ENCODE measurements around the gene SMIM33.
"Not testable (repeated sequence)": the region's sequence is repeated elsewhere in the genome, so short reads cannot be mapped to it uniquely, and the experiment has no call there.

Gene SMIM33

DNA sequence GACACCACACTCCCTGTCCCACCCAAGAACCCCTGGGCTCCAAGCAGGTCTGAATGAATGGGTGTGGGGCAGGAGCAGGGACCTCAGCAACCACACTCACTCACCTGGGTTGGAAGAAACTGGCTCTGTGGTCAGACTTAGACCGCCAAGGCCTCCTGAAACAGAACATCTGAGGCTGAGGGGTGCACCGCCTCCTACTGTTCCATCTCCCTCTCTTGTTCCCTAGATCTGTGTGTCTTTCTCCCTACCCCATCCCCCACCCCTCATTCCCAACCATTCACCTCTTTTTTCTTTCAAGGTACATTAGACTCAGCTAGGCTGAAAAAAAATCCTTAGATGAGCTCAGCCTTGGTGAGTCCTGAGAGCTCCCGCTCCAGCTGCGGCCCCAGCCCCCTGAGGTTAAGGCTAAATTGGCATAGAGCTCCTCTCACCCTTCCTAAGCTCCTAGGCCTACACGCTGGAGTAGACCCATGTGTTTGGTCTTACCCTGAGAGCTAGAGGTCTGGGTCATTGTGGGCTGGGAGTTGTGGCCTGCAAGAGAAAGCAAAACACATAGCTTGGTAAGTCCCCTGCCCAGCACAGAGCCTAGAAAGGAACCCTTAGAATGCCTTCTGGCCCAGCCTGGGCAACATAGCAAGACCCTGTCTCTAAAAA, 13.0 kb upstream of the SMIM33 start:
- DNase-seq = no peak

DNA sequence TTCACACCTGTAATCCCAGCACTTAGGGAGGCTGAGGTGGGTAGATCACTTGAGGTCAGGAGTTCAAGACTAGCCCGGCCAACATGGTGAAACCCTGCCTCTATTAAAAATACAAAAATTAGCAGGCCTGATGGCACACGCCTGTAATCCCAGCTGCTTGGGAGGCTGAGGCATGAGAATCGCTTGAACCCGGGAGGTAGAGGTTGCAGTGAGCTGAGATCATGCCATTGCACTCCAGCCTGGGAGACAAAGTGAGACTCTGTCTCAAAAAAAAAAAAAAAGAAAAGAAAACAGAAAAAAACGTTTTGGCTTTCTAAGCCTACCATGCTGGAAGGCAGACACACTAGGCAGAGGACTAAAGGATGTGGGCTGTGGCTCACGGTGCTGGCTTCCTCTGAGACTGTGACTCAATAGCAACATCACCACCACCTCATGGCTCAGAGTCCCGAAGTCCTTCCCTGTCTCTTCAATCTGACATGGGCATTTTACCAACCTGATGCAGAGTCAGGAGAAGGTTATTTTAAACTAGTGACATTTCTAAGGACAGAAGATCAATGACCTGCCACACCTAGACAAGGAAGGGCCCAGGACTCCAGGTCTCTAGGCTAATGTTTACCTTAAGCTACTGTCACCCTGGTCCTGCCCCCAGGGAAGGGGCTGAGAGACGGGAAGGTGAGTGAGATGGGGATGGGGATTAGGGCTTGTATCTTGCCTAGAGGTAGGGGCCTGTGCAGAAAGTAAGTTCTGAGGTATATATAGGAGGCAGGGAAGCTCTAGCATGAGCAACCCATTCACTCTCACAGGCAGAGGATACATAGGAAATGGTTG, 12.0 kb upstream of the SMIM33 start:
- peak; percentile 88 for DNase-seq

DNA sequence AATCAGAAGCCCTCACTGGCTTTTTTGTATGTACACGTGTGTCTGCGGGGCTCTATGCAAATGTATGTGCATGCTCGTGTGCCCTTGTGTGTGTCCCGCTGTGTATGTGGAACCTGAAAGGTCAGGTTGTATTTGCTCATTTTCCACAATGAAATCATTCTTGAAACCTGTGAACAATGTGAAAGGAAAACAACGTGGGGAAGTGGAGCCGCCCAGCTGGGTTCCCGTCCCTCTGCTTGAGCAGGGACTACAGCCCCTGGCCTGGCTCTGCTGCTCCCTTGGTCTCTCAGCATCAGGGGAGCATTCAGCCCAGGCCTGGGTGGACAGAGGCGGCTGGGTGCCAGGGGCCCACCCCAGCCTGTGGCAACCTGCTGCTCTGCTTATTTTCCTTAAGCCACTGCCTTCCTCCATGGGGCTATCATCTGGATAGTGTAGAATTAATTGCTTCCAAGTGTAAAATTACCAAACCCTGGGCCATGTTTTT, 11.3 kb upstream of the SMIM33 start:
- DNase-seq = no peak

DNA sequence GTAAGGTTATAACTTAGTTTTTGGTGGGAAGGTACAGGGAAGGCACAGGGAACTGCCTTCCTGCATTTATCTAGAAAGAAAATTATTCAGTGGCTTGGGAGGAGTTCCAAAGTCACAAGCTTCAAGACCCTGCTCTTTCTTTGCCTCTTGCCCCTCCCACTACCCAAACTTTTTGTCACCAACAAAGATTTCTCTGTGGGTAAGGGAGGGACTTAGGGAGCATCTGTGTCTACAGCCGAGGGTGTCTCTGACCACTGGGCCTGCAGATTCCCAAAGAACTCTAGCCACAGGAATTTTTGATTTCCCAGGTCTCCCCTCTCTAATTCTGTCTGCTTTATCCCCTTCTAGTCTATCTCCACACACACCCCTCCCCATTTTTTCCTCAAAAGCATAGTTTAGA, 10.3 kb upstream of the SMIM33 start:
- no peak for DNase-seq

DNA sequence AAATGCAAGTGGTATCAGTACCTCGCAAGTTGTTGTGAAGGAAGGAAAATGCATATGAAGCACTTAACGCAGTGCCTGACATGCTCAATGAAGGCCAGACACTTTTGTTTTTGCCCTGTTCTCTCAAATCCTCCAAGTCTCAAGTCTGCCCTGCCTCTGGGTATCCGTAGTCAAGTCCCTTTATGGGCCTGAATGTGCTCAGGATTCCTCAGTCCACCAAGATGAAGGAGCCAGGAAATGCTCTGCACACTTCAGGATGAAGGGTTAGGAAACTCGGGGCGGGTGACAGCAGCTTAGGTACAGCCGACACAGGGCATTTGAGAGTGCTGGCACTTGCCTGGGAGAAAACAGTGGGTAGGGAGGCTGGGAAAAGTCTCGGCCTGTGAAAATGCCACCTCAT, 9.6 kb upstream of the SMIM33 start:
- DNase-seq = no peak

DNA sequence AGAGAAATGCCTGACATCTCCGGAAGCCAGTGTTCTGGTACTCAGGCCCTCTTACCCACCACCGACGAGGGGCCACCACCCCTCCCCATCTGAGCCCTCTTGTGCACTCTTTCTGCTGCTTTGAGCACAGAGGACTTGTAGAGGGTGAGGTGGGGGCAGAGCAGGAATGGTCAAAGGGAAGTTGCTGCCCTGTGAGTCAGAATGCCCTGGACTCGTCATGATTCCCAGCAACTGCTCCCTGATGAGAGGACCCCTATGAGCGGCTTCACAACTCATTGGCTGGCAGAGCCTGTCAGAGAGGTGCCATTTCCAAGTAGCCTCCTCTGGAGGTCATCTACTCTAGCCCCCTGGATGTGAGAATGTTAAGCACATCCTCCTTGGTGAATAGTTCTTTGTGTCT, 9.1 kb upstream of the SMIM33 start:
- DNase-seq = peak; percentile 60

DNA sequence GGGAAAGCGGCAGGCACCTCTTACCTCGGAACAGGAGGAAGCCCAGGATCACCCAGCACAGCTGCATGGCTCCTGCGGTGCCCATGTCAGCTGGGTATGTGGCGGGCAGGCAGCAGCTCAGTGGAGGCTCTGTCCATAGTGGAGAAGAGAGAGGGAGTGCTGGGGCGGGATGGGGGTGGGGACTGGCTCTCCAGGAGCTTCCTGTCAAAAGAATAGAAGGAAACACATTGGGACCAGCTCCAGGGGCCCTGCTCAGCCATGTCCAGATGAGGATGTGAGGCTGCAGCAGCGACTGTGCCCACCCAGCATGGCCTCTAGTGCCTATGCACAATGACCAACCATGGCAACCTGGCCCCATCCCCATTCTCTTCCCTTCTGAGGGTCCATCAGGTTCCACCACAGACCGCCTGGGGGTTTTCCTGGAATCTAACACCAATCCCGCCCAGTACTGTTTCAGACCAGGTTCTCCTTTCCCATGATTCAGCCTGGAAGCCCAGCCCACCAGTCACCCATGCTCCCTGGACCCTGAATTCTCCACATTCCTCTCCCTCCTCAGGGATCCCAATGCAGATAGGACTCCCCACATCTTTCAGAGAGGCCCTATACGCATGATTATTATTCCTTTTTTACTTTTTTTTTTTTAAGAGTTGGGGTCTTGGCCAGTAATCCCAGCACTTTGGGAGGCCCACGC, 8.1 kb upstream of the SMIM33 start, which contains the start of gene ECSCR:
ECSCR (minus strand) TSS at position 158 of the 691 bp plus-strand sequence; CDS start at position 85, 73 bp downstream.
- no peak for DNase-seq

DNA sequence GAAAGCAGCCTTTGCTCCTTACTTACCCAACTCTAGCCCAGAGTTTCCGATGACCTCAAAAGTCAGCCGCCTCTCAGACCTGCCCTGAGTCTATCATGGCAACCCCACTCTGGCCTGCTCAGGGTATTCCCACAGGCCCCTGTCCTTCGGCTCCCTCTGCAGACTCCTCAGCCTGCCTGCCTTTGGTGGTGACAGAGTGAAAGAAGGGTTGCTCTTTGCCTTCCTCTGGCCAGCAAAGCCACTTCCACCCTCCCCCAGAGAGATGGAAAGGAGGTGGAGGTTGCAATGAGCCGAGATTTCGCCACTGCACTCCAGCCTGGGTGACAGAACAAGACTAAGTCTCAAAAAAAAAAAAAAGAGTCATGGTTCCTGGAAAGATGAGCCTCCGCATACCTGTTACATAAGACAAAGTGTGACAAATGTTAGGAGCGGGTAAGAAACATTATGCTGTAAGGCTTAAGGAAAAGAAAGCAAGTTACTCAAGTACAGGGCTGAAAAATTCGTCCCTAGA, 2.3 kb upstream of the SMIM33 start:
- DNase-seq = no peak

DNA sequence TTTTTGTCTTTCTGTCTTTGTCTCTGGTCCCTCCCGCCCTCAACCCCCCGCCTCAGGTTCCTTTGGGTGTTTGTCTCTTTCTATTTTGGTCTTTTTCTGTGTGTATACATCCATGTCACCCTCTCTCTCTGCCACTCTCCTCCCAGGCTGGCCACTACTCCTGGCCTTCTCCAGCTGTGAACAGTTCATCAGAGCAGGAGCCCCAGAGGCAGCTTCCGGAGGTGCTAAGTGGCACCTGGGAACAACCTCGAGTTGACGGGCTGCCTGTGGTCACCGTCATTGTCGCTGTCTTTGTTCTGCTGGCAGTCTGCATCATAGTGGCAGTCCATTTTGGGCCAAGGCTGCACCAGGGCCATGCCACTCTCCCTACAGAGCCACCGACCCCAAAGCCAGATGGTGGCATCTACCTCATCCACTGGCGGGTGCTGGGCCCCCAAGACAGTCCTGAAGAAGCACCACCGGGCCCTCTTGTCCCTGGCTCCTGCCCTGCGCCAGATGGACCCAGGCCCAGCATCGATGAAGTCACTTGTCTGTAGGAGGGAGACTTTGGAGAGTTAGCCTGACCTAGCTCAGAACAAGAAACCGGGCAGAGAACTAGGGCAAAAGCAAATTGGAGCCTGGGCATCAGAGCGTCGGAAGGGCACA, 1.7 kb downstream of the SMIM33 start:
- no peak for DNase-seq

DNA sequence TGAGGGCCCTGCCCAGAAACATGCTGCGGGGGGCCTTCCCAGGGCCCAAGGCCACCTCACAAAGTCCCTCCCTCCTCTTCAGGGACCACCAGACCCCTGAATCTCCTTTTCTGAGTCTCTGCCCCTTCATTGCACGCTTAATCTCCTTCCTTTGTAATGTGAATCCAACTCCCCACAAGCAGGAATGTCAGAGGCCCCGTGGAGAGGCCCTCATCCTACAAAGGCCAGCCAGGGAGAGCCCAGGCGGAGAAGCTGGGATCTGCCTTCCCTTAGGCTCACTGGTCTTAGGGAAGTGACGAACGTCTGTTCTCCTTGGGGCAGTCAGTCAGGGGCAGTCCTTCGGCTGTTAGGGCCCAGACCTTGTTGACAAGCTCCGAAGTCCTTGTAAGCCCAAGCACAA, 2.3 kb downstream of the SMIM33 start:
- DNase-seq = no peak

DNA sequence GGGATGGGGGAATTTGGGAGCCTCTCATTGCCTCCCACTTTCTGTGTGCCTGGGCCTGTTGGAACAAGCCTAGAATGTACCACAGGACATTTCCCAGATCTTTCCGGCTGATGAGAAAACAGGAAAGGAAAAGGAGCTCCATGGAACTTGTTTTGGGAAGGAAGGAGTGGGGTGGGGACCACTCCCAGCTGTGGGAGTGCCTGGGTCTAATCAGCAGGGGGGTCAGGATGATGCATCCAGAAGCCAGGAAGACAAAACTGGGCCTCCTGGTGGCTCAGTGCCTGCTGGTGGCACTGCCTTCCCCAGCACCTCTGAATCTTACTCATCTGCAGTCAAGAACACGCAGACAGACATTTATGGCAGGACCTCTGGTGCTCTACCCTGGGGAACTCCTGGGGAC, 2.8 kb downstream of the SMIM33 start:
- DNase-seq = no peak

DNA sequence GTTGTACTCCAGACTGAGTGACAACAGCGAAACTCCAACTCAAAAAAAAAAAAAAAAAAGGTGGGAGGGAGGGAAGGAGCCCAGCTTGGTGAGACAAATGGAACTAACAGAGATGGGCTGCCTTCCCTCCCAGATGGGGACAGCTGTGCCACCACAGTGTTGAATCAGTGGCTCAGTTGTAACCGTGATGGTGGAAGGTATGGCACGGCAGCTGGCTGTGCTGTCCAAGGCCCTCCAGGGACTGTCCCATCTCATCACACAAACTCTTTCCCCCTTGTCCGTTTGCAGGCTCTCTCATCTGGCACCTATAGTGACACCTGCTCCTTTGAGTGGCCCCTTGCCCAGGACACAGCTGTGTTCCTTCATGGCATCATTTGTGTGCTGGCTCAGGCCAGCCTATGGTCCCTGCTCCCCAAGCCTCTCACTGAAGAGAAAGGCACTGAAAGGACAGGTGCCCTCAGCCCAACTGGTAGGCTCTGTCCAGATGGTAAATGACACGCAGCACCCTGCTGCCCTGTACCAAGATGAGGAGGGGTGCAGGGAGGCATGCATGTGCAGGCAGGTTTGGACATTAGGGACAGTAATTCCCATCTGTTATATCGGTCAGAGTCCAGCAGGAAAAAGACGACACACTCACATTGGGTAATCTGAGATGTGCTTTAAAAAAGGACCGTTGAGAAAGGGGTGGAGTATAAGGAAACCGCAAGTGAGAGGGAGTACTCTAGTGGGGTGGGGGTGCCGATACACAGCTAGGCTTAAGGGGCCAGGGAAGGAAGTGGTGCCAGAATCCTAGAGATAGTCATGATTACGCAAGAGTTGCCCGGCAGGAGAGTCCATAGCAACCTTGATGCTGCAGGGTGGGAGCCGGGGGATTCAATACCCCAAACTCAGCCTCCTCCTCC, 4.3 kb downstream of the SMIM33 start:
- peak; percentile 81 for DNase-seq

DNA sequence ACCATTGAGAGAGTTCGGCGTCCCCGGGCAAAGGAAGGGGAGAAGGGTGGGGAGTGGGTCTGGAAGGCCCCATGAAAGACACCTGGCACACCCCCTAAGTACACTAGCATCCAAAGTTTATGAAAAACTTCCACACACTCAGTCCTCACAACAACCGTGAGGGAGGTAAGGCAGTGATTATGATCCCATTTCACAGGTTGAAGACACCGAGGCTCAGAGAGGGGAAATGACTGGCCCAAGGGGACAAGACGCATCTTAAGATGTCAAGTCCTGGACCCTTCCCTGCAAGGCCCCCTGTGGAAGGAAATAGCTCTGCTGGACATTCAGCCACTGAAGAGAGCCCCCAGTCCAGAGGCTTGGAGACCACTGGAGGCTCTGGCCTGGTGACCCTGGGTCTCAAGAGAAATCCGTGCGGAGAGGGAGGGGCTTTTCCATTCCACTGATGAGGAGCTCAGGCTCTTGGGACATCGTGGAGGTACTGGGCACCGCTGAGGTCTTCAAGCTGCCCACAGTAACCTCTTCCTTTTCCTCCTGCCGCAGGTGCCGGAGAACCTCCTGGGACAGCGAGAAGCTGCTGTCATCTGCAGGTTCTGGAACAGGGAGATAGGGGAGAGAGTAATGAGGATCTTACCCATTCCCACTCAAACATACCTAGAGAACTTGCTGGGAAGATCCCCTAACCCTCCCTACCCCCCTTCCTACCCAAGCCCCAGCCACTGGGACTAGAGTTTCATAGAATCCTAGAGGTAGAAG, 5.2 kb downstream of the SMIM33 start:
- DNase-seq = no peak

DNA sequence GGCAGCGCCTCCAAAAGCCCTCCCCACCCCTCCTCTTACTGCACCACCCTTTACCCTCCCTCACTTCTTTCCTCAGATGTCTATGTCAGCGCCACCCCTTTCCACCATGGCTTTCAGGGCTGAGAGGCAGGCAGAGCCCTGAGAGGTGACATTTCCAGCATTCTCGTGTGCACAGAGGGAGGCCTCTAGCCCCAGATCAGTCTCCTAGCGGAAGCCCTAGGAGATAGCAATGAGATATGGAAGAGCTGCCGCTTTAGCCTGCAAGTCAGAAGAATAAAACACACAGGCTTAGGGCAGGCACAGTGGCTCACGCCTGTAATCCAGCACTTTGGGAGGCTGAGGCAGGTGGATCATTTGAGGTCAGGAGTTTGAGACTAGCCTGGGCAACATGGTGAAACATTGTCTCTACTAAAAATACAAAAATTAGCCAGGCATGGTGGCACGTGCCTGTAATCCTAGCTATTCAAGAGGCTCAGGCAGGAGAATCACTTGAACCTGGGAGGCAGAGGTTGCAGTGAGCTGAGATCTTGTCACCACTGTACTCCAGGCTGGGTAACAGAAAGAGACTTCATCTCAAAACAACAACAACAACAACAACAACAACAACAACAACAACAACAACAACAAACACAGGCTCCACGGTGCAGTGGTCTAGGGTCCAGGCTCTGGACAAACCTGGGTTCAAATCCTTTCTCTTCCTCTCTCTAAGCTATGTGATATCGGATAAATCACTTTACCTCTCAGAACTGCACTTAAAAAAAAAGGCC, 8.0 kb downstream of the SMIM33 start:
- DNase-seq = not testable (repeated sequence)

DNA sequence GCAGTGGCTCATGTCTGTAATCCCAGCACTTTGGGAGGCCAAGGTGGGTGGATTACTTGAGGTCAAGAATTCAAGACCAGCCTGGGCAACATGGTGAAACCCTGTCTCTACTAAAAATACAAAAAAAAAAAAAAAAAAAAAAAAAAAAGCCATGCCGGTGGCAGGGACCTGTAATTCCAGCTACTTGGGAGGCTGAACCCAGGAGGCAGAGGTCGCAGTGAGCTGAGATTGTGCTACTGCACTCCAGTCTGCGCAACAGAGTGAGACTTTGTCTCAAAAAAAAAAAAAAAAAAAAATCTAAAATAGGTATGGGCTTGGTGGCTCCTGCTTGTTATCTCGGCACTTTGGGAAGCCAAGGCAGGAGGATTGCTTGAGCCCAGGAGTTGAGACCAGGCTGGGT, 8.9 kb downstream of the SMIM33 start:
- not testable (repeated sequence) for DNase-seq

DNA sequence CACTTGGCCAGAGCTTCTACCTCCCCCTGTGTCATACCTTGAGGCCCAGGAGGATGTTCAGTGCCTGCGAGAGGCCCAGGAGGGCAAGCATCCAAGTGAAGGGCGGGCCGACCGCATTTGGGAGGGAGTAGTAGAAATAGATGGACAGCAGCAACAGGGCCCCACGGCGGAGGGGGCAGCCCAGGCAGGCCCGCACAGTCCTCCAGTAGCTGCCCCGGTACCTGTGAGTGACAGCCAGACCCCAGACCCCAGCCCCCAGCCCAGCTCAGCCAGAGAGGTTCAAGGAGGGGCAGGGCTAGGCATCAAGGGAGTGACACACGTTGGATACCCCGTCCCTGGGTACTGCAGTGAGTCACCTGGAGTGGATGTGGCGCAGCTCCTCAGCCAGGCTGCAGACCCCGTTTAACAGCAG, 10.3 kb downstream of the SMIM33 start:
- no peak for DNase-seq

DNA sequence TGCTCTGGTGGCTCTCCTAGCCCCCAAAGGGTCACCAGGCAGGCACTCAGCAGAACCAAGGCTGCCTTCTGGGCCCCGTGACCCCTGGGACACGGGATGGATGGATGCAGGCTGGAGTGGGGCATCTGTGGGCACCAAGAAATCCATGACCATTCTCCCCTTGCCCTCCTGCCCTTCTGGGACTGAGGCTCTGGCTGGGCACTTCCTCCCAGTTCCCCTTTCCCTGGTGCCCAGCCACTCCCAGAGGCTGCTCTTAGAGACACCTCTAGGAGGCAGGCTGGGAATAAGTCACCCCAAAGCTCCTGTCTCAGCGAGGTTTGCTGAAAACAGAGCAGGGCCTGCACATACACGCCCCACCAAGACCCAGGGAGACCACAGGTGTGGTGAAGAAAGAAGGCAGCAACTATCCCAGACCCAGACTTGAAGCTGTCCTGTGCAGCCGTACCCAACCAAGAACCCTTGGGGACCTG, 10.8 kb downstream of the SMIM33 start:
- no peak for DNase-seq

DNA sequence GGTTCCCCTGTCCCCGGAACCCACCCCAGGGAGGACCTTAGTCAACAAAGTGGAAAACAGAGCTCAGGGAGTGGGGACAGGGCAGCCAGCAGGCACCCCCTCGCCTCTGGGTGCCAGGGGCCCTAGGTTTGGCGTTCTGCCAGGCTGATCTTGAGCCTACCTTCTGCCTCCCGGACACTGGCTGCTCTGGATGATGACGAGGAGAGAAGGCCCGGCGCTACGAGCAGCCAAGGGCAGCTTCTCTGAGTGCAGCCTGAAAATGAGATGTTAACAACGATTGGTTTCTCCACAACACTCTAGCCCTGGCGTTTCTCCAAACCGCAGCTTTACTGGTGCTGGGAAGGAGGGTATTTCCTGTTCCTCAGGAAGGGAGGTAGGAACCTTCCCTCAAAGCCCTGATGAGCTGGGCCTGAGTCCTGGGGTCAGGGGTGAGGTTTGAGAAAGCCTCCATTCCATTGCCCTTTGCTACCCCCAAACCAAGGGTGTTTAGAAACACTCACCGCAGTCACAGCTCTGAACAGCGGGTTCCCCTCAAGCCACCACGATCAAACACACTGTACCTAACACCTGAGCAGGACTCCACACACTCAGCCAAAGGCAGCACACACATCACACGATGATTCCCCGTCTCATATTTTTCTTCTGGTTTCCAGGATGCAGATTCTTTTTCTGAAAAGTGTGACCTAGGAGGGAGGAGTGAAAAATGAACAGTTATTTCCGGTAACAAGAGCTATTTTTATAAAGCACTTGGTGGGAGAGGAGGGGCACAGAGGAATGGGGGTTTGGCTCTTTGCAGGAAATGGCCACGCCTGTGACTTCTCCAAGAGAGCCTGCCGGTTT, 11.5 kb downstream of the SMIM33 start, which contains the start of gene STING1:
STING1 (minus strand) TSS at position 709 of the 840 bp plus-strand sequence. CDS start 1,054 bp downstream, outside the sequence.
- peak; percentile 99 for DNase-seq

DNA sequence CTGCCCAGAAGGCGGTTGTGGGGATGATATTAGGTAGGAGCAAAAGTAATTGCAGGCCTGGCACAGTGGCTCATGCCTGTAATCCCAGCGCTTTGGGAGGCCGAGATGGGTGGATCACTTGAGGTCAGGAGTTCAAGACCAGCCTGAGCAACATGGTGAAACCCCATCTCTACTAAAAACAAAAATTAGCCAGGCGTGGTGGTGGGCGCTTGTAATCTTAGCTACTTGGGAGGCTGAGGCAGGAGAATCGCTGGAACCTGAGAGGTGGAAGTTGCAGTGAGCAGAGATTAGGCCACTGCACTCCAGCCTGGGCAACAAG, 12.0 kb downstream of the SMIM33 start:
- not testable (repeated sequence) for DNase-seq
